ENCODE data around the gene TRIM8. TPM values are rescaled to one million over a fixed set of nuclear protein-coding genes. Genes with fewer than 3 reads are reported as not detected.
A peak's percentile ranks its signal among the peaks of the same experiment; 100 is the strongest.

TRIM8 gene, protein sequence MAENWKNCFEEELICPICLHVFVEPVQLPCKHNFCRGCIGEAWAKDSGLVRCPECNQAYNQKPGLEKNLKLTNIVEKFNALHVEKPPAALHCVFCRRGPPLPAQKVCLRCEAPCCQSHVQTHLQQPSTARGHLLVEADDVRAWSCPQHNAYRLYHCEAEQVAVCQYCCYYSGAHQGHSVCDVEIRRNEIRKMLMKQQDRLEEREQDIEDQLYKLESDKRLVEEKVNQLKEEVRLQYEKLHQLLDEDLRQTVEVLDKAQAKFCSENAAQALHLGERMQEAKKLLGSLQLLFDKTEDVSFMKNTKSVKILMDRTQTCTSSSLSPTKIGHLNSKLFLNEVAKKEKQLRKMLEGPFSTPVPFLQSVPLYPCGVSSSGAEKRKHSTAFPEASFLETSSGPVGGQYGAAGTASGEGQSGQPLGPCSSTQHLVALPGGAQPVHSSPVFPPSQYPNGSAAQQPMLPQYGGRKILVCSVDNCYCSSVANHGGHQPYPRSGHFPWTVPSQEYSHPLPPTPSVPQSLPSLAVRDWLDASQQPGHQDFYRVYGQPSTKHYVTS
- total RNA-seq = 100 to 1,000 TPM in 3 of 4 donors, 10 to 100 TPM in 1; 91.7 to 128 (median 106) TPM

DNA sequence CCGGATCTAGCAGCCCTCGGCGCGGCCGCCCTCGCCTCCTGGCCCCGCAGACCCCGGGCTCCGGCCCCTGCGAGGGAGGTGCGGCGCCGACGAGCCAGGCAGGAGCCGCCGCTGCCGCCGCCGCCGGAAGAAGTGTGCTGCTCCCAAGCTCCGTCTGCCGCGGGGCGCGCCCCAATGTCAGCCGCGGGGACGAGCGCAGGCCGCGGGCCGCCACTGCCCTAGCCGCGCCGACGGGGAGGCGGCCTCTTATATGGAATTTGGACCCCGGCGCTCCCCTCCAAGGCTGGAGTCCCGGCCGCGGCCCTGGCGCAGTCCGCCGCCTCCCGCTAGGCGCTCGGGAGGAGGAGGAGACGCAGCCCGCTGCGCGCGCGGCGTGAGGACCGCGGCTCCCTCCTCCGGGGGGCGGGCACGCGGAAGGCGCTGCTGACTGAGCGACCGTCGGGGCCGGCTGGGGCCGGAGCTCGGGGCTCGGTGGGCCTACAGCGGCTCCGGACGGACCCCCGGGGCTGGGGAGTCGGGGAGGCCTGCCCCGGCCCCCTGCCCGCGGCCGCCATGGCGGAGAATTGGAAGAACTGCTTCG is at the start of gene TRIM8:
TRIM8 (plus strand) TSS at position 414 of the 580 bp plus-strand sequence; CDS start at position 553, 139 bp downstream.
- intact Hi-C loops (cut with DNase I; ENCODE audit: low total_unique reads) = no loop called here
- 0% methylated on average over 52 of the region's 80 CpGs; no CpG with 5 or more reads in 1 of the 2 donors for WGBS, 2 donors
- no peak for TF ChIP-seq POLR2A (IDR thresholded peaks at IDR 0.05)
- no peak for DNase-seq (ENCODE audit: low spot score in 2 of 2)
- H3K4me3 ChIP-seq (ENCODE audit: low read depth, poor library complexity, severe bottlenecking) = peak within 1 kb of the TSS; percentile 84

DNA sequence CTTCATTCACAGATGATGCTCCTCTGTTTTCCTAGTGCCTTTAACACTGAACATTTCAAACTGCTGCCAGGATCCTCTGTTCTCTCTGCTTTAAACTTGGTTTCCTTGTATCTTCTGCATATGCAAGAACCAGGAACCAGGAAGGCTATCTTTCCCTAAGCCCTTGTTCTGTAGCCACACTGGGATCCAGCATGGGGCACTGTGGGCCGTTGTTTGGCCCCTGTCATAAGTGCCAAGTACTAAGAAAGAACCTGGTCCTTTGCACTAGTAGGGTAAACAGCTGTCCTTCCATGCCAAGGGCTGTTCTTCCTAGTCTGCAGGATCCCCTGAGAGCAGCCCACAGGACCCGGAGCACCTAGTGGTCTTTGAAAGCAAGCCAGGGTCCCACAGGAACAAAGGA is 49.0 kb upstream of the TRIM8 start:
- TF ChIP-seq, protein P1, sequence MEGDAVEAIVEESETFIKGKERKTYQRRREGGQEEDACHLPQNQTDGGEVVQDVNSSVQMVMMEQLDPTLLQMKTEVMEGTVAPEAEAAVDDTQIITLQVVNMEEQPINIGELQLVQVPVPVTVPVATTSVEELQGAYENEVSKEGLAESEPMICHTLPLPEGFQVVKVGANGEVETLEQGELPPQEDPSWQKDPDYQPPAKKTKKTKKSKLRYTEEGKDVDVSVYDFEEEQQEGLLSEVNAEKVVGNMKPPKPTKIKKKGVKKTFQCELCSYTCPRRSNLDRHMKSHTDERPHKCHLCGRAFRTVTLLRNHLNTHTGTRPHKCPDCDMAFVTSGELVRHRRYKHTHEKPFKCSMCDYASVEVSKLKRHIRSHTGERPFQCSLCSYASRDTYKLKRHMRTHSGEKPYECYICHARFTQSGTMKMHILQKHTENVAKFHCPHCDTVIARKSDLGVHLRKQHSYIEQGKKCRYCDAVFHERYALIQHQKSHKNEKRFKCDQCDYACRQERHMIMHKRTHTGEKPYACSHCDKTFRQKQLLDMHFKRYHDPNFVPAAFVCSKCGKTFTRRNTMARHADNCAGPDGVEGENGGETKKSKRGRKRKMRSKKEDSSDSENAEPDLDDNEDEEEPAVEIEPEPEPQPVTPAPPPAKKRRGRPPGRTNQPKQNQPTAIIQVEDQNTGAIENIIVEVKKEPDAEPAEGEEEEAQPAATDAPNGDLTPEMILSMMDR (IDR thresholded peaks at IDR 0.05) = no peak
- no peak for TF ChIP-seq POLR2A (IDR thresholded peaks at IDR 0.05)
- no peak for DNase-seq (ENCODE audit: low spot score in 2 of 2)
- H3K4me3 ChIP-seq (ENCODE audit: low read depth, poor library complexity, severe bottlenecking) = no peak overlapping the region
- intact Hi-C loops (cut with DNase I; ENCODE audit: low total_unique reads) = no loop called here
- 76 to 84% methylated on average over 2 of the region's 2 CpGs for WGBS, 2 donors

DNA sequence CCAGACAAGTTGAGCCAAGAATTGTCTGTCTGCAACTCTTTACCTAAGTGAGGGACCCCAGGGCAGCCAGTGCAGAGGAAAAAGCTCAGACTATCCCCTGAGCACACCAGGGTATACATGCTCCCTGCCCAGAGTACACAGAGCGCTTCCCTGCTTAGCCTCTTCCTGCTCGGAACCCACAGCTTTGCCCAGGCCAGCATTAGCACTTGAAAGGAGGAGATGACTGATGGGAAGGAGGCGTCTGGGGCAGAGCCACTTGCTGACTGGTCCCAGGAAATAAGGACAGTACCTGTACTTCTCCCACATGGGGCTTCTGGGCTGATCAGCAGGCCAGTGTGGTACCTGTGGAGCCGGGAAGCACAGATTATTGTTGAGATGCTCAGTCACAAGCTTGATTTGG is 48.4 kb upstream of the TRIM8 start:
- DNase-seq (ENCODE audit: low spot score in 2 of 2) = no peak
- WGBS, 2 donors = 91 to 92% methylated on average over 4 of the region's 4 CpGs
- no peak overlapping the region for H3K4me3 ChIP-seq (ENCODE audit: low read depth, poor library complexity, severe bottlenecking)
- intact Hi-C loops (cut with DNase I; ENCODE audit: low total_unique reads) = no loop called here
- no peak for TF ChIP-seq POLR2A (IDR thresholded peaks at IDR 0.05)
- TF ChIP-seq, protein P1 (IDR thresholded peaks at IDR 0.05) = no peak

DNA sequence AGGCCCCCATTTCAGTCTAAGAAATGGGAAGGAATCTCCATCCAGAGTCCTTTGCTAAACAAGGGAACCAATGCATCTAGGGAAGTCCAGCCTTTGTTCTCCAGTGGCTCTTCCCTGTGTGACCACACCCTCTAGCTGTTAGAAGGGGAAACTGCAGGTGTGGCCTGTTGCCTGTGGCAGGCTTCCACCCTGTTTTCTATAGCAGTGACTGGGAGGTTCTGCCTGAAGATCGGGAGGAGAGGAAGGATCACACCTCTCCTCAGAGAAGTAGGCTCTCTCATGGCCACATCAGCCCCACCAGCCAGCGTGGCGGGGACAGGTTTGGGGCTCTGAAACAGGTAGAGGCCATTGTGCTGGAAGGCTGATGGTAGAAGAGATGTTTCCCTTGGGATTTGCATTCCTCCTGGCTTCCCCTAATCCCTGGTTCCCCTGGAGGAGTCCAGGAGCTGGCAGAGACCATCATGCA is 47.7 kb upstream of the TRIM8 start:
- intact Hi-C loops (cut with DNase I; ENCODE audit: low total_unique reads) = no loop called here

DNA sequence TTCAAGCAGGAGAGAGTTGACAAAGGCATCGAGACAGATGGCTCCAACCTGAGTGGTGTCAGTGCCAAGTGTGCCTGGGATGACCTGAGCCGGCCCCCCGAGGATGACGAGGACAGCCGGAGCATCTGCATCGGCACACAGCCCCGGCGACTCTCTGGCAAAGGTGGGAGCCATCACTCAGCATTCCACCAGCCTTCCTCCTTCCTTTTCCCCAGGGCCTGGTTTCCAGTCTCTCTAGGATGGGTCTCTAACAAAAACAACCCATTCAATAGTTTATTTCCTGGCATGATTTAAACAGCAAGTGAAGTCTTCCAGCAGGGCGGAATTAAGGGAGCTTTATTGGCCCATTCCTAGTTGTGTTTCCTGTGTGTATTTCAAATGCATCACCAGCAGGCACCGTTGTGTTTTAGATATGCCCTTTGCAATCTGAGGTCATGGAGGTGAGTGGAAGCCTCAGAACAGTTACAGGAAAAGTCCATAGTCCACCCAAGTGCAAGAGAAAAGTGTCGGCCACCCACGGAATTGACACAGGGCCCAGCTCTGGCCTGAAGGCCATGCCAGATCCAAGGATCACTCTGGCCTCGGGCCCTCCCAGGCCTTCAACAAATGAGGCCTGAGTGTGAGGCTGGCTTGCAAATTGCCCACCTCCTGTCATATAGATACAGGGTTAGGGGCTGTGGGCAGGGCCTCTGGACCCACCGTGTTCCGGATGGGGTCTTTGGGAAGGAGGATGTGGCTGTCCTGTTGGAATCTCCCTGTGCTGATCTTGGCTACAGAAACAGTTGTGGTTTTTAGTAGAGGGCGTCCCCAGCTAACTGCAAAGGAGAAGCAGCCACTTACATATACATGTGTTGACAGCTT is 46.9 kb upstream of the TRIM8 start:
- no peak overlapping the region for H3K4me3 ChIP-seq (ENCODE audit: low read depth, poor library complexity, severe bottlenecking)
- no peak for DNase-seq (ENCODE audit: low spot score in 2 of 2)
- WGBS, 2 donors = 65 to 73% methylated on average over 16 of the region's 16 CpGs
- intact Hi-C loops (cut with DNase I; ENCODE audit: low total_unique reads) = no loop called here
- TF ChIP-seq, protein P1 (IDR thresholded peaks at IDR 0.05) = no peak
- TF ChIP-seq POLR2A (IDR thresholded peaks at IDR 0.05) = no peak

More for the DNA sequence above, 47.7 kb upstream of the TRIM8 start:
- no peak overlapping the region for H3K4me3 ChIP-seq (ENCODE audit: low read depth, poor library complexity, severe bottlenecking)
- no peak for DNase-seq (ENCODE audit: low spot score in 2 of 2)
- TF ChIP-seq, protein P1 (IDR thresholded peaks at IDR 0.05) = peak in 1 of 3 donors; percentile 75
- TF ChIP-seq POLR2A (IDR thresholded peaks at IDR 0.05) = no peak
- 56 to 62% methylated on average over 3 of the region's 3 CpGs for WGBS, 2 donors

All from lower leg skin (tissue), 4 donors.